Nephron progenitor cell (in vitro differentiated cells): ENCODE data around the gene OR5K4.

ENCODE experiments used
- DNase-seq: peaks from one replicate; pipeline ENCODE4 v3.0.0; 2021
- H3K27ac Mint-ChIP-seq: 2 replicates; pipeline ENCODE4 v1.8.0; 2021; ENCODE audit warnings: mild to moderate bottlenecking, moderate library complexity, mixed read lengths
- H3K27me3 Mint-ChIP-seq: 2 replicates; pipeline ENCODE4 v1.8.0; 2021; ENCODE audit warnings: mild to moderate bottlenecking, low read depth, mixed read lengths; ENCODE audit not compliant: poor library complexity
- H3K36me3 Mint-ChIP-seq: 2 replicates; pipeline ENCODE4 v1.8.0; 2021; ENCODE audit warnings: low read depth, mixed read lengths
- H3K4me1 Mint-ChIP-seq: 2 replicates; pipeline ENCODE4 v1.8.0; 2021; ENCODE audit warnings: mixed read lengths
- H3K4me3 Mint-ChIP-seq: 2 replicates; pipeline ENCODE4 v1.8.0; 2021; ENCODE audit warnings: mild to moderate bottlenecking, moderate library complexity, mixed read lengths
- H3K9me3 Mint-ChIP-seq: 2 replicates; pipeline ENCODE4 v1.8.0; 2021; ENCODE audit warnings: mild to moderate bottlenecking, moderate library complexity, mixed read lengths
- CTCF ChIP-seq: fragments of 200-600 bp; sonication (generic); IDR thresholded peaks from 2 replicates; pipeline ENCODE4 v1.5.0; 2021; ENCODE audit warnings: antibody characterized with exemption

OR5K4 gene

GRCh38 chr3:98360681-98361080 lies 7.0 kb downstream of the OR5K4 start:
- Mint-ChIP-seq H3K9me3 (peaks cover 33% of the 10 kb centered on the region), H3K27ac (no peak overlapping the region), H3K4me3 (no peak overlapping the region), H3K4me1 (no peaks in the 10 kb centered on the region), H3K36me3 (no peaks in the 10 kb centered on the region), H3K27me3 (no peaks in the 10 kb centered on the region)
- TF ChIP-seq CTCF = no peak
- DNase-seq = no peak

DNA sequence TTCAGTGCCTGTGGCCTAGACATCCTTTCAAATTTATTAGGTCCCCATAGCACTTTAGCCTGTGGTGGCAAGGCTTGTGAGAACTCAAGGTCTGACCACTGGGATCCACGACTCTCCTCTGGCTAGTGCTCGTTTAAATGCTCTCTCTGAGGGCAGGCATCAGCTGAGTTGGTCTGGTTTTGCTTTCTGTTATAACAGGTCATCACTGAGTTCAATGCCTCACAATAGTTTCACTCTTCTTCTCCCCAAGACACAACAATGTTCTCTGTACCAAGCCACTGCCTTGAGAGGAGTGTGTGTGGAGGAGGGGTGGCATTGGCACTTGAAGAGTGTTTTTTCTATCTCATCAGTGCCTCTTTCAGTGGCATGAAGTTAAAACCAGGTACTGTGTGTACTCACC lies 7.6 kb downstream of the OR5K4 start:
- no peak overlapping the region for H3K4me3 Mint-ChIP-seq
- peaks cover 33% of the 10 kb centered on the region for H3K9me3 Mint-ChIP-seq
- no peaks in the 10 kb centered on the region for H3K36me3 Mint-ChIP-seq
- no peaks in the 10 kb centered on the region for H3K4me1 Mint-ChIP-seq
- TF ChIP-seq CTCF = no peak
- no peaks in the 10 kb centered on the region for H3K27me3 Mint-ChIP-seq
- H3K27ac Mint-ChIP-seq = no peak overlapping the region
- DNase-seq = no peak

DNA sequence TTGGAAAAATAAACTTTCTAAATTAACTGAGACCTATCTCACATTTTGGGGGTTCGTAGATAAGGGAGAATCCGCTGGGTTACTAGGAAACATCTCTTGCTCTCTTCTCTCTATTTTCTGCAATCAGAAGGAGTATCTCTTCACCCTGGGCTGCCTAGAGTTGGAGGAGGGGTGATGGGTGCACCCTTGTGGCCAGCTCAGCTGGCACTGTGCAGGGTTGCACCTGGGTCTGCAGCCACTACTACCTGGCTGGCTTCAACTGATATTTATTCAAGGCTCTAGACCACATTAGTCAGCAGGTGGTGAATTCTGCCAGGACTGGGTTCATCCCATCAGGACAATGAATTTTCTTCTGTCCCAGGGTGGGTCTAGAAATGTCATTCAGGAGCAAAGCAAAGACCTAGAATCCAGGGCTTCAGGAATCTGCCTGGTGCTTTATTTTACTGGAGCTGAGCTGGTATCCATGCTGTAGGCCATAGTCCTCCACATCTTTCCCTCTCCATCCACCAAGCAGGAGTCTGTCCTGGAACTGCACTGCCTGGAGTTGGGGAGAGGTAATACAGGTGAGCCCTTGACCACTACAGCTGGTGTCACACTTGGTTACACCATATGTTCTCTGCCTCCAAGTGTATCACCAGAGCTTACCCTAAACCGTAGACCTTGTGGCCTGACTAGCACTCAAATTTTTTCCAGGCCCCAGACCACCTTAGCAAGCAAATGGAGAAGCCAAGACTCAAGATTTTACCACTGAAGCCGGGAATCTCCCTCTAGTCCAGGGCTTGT lies 14.0 kb downstream of the OR5K4 start:
- no peak for TF ChIP-seq CTCF
- H3K9me3 Mint-ChIP-seq = no peaks in the 10 kb centered on the region
- no peak overlapping the region for H3K4me3 Mint-ChIP-seq
- no peak for DNase-seq
- H3K36me3 Mint-ChIP-seq = no peaks in the 10 kb centered on the region
- H3K27me3 Mint-ChIP-seq = no peaks in the 10 kb centered on the region
- no peaks in the 10 kb centered on the region for H3K4me1 Mint-ChIP-seq
- no peak overlapping the region for H3K27ac Mint-ChIP-seq

- DNase-seq = no peak
- Mint-ChIP-seq H3K9me3 (no peaks in the 10 kb centered on the region), H3K27ac (no peak overlapping the region), H3K4me3 (no peak overlapping the region), H3K36me3 (no peaks in the 10 kb centered on the region), H3K27me3 (no peaks in the 10 kb centered on the region), H3K4me1 (no peaks in the 10 kb centered on the region)
- no peak for TF ChIP-seq CTCF
Observed at GRCh38 chr3:98371186-98371585, 17.5 kb downstream of the OR5K4 start.

DNA sequence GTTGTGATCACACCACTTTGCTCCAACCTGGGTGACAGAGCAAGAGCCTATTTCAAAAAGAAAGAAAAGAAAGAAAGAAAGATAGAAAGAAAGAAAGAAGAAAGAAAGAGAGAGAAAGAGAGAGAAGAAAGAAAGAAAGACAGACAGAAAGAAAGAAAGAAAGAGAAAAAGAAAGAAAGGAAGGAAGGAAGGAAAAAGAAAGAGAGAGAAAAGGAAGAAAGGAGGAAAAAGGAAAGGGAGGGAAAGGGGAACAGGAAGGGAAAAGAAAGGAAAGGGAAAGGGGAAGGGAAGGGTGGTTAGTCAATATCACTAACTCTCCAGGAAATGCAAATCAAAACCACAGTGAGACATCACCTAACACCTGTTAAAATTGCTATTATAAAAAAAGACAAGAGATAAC lies 18.2 kb downstream of the OR5K4 start:
- no peaks in the 10 kb centered on the region for H3K4me1 Mint-ChIP-seq
- TF ChIP-seq CTCF = no peak
- H3K9me3 Mint-ChIP-seq = no peaks in the 10 kb centered on the region
- no peaks in the 10 kb centered on the region for H3K27me3 Mint-ChIP-seq
- H3K27ac Mint-ChIP-seq = no peak overlapping the region
- no peak overlapping the region for H3K4me3 Mint-ChIP-seq
- H3K36me3 Mint-ChIP-seq = no peaks in the 10 kb centered on the region
- no peak for DNase-seq

GRCh38 chr3:98372445-98372844 lies 18.8 kb downstream of the OR5K4 start:
- no peak for TF ChIP-seq CTCF
- Mint-ChIP-seq H3K36me3 (no peaks in the 10 kb centered on the region), H3K27me3 (no peaks in the 10 kb centered on the region), H3K27ac (no peak overlapping the region), H3K4me1 (no peaks in the 10 kb centered on the region), H3K4me3 (no peak overlapping the region), H3K9me3 (no peaks in the 10 kb centered on the region)
- no peak for DNase-seq
